ENCODE measurements around the gene ZFYVE27. TPM values are rescaled to one million over a fixed set of nuclear protein-coding genes. Genes with fewer than 3 reads are reported as not detected.

The ZFYVE27 gene
- total and polyA plus RNA-seq, 12 donors = 23.6 to 45.3 (median 33.2) TPM

DNA sequence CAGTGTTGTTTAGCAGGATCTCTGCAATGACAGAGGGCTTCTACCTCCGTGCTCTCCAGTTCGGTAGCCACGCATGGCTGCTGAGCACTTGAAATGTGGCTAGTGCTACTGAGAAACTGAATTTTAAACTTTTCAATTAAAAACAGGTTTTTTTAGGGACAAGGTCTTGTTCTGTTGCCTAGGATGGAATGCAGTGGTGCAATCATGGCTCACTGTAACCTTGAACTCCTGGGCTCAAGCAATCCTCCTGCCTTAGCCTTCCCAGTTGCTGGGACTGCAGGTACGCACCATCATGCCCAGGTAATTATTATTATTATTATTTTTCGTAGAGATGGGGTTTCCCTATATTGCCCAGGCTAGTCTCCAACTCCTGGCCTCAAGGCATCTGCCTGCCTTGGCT is 48.3 kb downstream of the ZFYVE27 start:
- intact Hi-C loops (cut with DNase I) = no loop called here
- H3K9me3 ChIP-seq (replicated peaks in 1 of 3) = no peaks in the 10 kb centered on the region
- TF ChIP-seq, protein P1, sequence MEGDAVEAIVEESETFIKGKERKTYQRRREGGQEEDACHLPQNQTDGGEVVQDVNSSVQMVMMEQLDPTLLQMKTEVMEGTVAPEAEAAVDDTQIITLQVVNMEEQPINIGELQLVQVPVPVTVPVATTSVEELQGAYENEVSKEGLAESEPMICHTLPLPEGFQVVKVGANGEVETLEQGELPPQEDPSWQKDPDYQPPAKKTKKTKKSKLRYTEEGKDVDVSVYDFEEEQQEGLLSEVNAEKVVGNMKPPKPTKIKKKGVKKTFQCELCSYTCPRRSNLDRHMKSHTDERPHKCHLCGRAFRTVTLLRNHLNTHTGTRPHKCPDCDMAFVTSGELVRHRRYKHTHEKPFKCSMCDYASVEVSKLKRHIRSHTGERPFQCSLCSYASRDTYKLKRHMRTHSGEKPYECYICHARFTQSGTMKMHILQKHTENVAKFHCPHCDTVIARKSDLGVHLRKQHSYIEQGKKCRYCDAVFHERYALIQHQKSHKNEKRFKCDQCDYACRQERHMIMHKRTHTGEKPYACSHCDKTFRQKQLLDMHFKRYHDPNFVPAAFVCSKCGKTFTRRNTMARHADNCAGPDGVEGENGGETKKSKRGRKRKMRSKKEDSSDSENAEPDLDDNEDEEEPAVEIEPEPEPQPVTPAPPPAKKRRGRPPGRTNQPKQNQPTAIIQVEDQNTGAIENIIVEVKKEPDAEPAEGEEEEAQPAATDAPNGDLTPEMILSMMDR (IDR thresholded peaks at IDR 0.05) = no peak
- TF ChIP-seq POLR2A (IDR thresholded peaks at IDR 0.05) = no peak
- no peaks in the 10 kb centered on the region for H3K27me3 ChIP-seq
- no peaks in the 10 kb centered on the region for H3K36me3 ChIP-seq (replicated peaks in 1 of 2)
- H3K4me1 ChIP-seq (replicated peaks in 1 of 2) = peaks cover 0 to 34% of the 10 kb centered on the region in 2 donors
- no peak overlapping the region for H3K27ac ChIP-seq
- 75 to 83% (median 78%) methylated on average over 5 of the region's 5 CpGs for WGBS, 4 donors
- no peak overlapping the region for H3K4me3 ChIP-seq
- no peak for DNase-seq

DNA sequence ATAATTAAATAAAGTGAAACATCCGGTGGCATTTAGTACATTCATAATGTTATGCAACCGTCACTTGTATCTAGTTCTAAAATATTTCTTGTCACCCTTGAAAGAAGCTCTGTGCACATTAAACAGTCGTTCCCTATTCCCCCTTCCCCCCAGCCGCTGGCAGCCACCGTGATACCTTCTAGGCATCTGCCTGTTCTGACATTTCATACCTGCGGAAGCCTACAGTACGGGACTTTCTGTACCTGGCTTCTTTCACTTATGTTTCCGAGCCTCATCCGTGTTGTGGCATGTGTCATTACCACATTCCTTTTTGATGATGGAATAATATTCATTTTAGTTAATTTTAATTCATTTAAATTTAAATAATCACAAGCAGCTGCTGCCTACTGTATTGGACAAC is 48.8 kb downstream of the ZFYVE27 start:
- 86 to 87% (median 86%) methylated on average over 9 of the region's 9 CpGs for WGBS, 4 donors

DNA sequence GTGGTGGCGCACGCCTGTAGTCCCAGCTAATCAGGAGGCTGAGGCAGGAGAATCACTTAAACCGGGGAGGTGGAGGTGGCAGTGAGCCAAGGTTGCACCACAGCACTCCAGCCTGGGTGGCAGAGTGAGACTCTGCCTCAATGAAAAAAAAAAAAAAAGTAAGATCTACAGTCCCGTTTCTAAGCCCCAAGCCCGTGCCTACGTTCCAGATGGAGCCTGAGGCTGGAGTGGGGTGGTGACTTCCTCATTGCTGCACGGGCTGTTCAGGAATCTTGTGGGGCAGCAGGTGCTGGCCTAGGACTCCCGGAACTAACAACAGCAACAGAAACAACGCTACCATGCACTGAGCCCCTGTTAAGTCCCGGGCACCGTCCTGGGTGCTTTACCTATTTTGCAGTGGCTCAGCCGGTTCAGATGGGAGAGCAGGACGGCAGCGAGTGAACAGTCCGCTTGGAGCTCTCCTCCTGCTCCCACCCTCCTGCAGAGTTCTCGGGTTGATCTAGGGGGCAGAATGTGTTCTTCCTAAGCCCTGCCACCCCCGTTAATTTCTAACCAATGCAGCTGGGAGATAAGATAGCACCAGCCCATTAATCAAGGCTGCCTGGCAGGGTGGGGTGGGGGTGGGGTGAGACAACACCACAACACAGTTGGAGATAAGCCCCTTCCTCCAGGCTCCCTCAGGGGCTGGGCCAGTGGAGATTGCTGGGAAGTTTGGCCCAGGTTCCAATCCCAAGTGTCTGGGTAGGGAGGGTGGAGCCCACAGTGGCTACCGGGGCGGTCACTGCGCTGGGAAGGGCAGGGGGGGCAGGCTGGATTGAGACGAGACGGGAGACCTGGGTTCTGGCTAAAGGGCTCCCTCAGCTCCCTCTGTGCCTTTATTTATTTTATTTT is 51.9 kb downstream of the ZFYVE27 start:
- Histone ChIP-seq H3K36me3 (replicated peaks in 1 of 2) (no peaks in the 10 kb centered on the region), H3K27ac (no peak overlapping the region), H3K27me3 (peaks cover 6% of the 10 kb centered on the region), H3K4me3 (peak overlapping the region in 1 of 4 donors; percentile 12), H3K4me1 (replicated peaks in 1 of 2) (peaks cover 0 to 7% of the 10 kb centered on the region in 2 donors), H3K9me3 (replicated peaks in 1 of 3) (no peaks in the 10 kb centered on the region)
- intact Hi-C loops (cut with DNase I) = no loop called here
- TF ChIP-seq, protein P1 (IDR thresholded peaks at IDR 0.05) = no peak
- no peak for TF ChIP-seq POLR2A (IDR thresholded peaks at IDR 0.05)
- 16 to 30% (median 23%) methylated on average over 13 to 22 of the region's 22 CpGs for WGBS, 4 donors
- DNase-seq = peak in 2 of 7 donors; percentile 15 to 29

More for the DNA sequence above, 48.8 kb downstream of the ZFYVE27 start:
- no peaks in the 10 kb centered on the region for H3K27me3 ChIP-seq
- no peaks in the 10 kb centered on the region for H3K36me3 ChIP-seq (replicated peaks in 1 of 2)
- H3K4me1 ChIP-seq (replicated peaks in 1 of 2) = peaks cover 0 to 29% of the 10 kb centered on the region in 2 donors
- no peak for DNase-seq
- H3K9me3 ChIP-seq (replicated peaks in 1 of 3) = no peaks in the 10 kb centered on the region
- intact Hi-C loops (cut with DNase I) = no loop called here
- TF ChIP-seq, protein P1 (IDR thresholded peaks at IDR 0.05) = no peak
- TF ChIP-seq POLR2A (IDR thresholded peaks at IDR 0.05) = no peak
- H3K27ac ChIP-seq = no peak overlapping the region
- no peak overlapping the region for H3K4me3 ChIP-seq

DNA sequence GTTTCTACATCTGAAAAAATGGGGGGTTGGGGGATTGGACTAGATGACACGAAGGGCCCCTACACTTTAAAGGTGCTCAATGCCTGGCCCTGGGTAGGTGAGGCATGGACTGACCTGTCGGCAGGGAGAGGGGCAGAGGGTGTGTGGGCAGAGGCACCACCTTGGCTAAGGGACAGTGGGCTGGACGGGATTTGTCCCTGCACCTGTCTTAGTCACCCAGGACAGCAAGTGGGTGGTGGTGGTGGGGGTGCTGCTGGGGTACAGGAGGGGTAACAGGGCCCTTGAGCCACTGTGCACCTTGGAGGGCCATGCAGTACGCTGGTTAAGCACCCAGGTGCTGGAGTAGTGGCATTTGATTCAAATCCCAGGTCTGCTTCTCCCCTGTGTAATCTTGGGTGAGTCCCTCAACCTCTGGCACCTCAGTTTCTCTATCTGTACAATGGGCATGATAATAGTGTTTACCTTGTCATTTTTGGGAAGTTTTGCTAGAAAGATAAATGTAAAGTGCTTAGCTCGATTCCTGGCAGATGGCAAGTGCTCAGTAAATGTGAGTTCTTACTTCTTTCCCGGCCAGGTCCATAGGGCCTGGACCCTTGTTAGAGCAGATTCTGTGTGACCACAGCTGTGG is 53.0 kb downstream of the ZFYVE27 start:
- no peaks in the 10 kb centered on the region for H3K9me3 ChIP-seq (replicated peaks in 1 of 3)
- intact Hi-C loops (cut with DNase I) = loop anchor here (5.0 to 10.0 kb wide), 2 partner anchors 77 to 245 kb away; partner anchors contain the start of gene CRTAC1 (in 1 of the 2)
- H3K4me1 ChIP-seq (replicated peaks in 1 of 2) = peaks cover 0 to 7% of the 10 kb centered on the region in 2 donors
- peaks cover 6% of the 10 kb centered on the region for H3K27me3 ChIP-seq
- TF ChIP-seq, protein P1 (IDR thresholded peaks at IDR 0.05) = no peak
- TF ChIP-seq POLR2A (IDR thresholded peaks at IDR 0.05) = no peak
- WGBS, 4 donors = 59 to 86% (median 72%) methylated on average over 4 to 6 of the region's 6 CpGs
- H3K36me3 ChIP-seq (replicated peaks in 1 of 2) = no peaks in the 10 kb centered on the region
- no peak for DNase-seq
- H3K27ac ChIP-seq = no peak overlapping the region
- no peak overlapping the region for H3K4me3 ChIP-seq

Measured in adrenal gland (tissue), 12 donors.